ENCODE data around the gene KMT5B.

Gene KMT5B

DNA sequence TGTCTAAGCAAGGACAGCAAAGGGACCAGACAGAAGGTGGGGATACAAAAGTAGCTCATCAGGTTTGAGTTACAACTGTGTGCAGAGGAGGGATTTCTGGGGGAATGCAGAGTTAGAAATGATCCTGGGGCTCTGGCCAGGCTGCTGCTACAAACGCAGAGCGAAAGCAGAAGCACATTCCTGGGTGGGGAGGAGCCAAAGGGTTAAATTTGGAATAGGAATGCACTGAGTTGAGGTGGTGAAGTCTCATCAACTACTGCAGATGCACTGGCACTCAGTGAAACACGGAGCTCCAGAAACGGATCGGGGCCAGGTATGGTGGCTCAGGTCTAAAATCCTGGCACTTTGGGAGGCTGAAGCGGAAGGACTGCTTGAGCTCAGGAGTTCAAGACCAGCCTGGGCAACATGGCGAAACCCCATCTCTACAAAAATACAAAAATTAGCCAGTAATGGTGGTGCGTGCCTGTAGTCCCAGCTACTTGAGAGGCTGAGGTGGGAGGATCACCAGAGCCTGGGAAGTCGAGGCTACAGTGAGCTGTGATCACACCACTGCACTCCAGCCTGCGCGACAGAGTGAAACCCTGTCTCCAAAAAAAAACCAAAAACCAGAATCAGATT, 95.1 kb downstream of the KMT5B start:
- no peaks in the 10 kb centered on the region for H3K4me1 ChIP-seq (ENCODE audit: control insufficient read depth, insufficient read depth, low read length)
- no peak overlapping the region for H3K4me3 ChIP-seq (ENCODE audit: low read depth, low read length)
- peaks cover 0 to 9% of the 10 kb centered on the region in 2 experiments; a peak in 2 of 3 replicates for H3K36me3 ChIP-seq (ENCODE audit: control insufficient read depth in 2 of 2, insufficient read depth in 1 of 2, low read length in 2 of 2)
- CTCF ChIA-PET = no interaction called here
- TF ChIP-seq ZNF433 (tag by site-specific recombination; IDR thresholded peaks at IDR 0.05; ENCODE audit: low read depth) (no peak), ZBTB17 (tag by site-specific recombination; IDR thresholded peaks at IDR 0.05) (0 out of 2 replicates have a peak, but pooled peaks have one; percentile 23)
- no peak overlapping the region for H3K27ac ChIP-seq (ENCODE audit: extremely low read depth, low read depth, low read length)
- POLR2A ChIA-PET = interaction anchor here (1.3 kb wide), 1 partner anchor 10 kb away, joined by 7 read pairs; no protein-coding TSS in a partner anchor
- no peaks in the 10 kb centered on the region for H3K9me3 ChIP-seq (ENCODE audit: control insufficient read depth, insufficient read depth, low read depth, low read length)

- TF ChIP-seq HOXD13 (CRISPR knock-in tag; IDR thresholded peaks at IDR 0.05; ENCODE audit: borderline replicate concordance) = no peak
- TF ChIP-seq ZNF777 (tag by site-specific recombination; IDR thresholded peaks at IDR 0.05; ENCODE audit: borderline replicate concordance) = no peak
- TF ChIP-seq ZNF404 (tag by site-specific recombination; IDR thresholded peaks at IDR 0.05) = no peak
- no peak for TF ChIP-seq HOXC10 (CRISPR knock-in tag; IDR thresholded peaks at IDR 0.05)
- no peak for TF ChIP-seq ZFP69B (tag by site-specific recombination; IDR thresholded peaks at IDR 0.05)
- TF ChIP-seq KLF10 (tag by site-specific recombination; IDR thresholded peaks at IDR 0.05) = no peak
- TF ChIP-seq FEZF1 (tag by site-specific recombination; IDR thresholded peaks at IDR 0.05) = no peak
- TF ChIP-seq ZNF837 (tag by site-specific recombination; IDR thresholded peaks at IDR 0.05) = no peak
- TF ChIP-seq ZNF580 (tag by site-specific recombination; IDR thresholded peaks at IDR 0.05) = no peak
- no peak for TF ChIP-seq RBAK (tag by site-specific recombination; IDR thresholded peaks at IDR 0.05)
- no peak for TF ChIP-seq ZNF530 (tag by site-specific recombination; IDR thresholded peaks at IDR 0.05; ENCODE audit: low read depth)
- TF ChIP-seq, protein P1, sequence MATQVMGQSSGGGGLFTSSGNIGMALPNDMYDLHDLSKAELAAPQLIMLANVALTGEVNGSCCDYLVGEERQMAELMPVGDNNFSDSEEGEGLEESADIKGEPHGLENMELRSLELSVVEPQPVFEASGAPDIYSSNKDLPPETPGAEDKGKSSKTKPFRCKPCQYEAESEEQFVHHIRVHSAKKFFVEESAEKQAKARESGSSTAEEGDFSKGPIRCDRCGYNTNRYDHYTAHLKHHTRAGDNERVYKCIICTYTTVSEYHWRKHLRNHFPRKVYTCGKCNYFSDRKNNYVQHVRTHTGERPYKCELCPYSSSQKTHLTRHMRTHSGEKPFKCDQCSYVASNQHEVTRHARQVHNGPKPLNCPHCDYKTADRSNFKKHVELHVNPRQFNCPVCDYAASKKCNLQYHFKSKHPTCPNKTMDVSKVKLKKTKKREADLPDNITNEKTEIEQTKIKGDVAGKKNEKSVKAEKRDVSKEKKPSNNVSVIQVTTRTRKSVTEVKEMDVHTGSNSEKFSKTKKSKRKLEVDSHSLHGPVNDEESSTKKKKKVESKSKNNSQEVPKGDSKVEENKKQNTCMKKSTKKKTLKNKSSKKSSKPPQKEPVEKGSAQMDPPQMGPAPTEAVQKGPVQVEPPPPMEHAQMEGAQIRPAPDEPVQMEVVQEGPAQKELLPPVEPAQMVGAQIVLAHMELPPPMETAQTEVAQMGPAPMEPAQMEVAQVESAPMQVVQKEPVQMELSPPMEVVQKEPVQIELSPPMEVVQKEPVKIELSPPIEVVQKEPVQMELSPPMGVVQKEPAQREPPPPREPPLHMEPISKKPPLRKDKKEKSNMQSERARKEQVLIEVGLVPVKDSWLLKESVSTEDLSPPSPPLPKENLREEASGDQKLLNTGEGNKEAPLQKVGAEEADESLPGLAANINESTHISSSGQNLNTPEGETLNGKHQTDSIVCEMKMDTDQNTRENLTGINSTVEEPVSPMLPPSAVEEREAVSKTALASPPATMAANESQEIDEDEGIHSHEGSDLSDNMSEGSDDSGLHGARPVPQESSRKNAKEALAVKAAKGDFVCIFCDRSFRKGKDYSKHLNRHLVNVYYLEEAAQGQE (tag by site-specific recombination; IDR thresholded peaks at IDR 0.05) = no peak
- no peak for TF ChIP-seq ZNF426 (tag by site-specific recombination; IDR thresholded peaks at IDR 0.05)
- TF ChIP-seq ZNF266 (tag by site-specific recombination; IDR thresholded peaks at IDR 0.05; ENCODE audit: low read depth) = no peak
- no peak for TF ChIP-seq ZBTB1 (tag by site-specific recombination; IDR thresholded peaks at IDR 0.05)
- no peak for TF ChIP-seq PRDM6 (tag by site-specific recombination; IDR thresholded peaks at IDR 0.05)
- TF ChIP-seq, protein P2, sequence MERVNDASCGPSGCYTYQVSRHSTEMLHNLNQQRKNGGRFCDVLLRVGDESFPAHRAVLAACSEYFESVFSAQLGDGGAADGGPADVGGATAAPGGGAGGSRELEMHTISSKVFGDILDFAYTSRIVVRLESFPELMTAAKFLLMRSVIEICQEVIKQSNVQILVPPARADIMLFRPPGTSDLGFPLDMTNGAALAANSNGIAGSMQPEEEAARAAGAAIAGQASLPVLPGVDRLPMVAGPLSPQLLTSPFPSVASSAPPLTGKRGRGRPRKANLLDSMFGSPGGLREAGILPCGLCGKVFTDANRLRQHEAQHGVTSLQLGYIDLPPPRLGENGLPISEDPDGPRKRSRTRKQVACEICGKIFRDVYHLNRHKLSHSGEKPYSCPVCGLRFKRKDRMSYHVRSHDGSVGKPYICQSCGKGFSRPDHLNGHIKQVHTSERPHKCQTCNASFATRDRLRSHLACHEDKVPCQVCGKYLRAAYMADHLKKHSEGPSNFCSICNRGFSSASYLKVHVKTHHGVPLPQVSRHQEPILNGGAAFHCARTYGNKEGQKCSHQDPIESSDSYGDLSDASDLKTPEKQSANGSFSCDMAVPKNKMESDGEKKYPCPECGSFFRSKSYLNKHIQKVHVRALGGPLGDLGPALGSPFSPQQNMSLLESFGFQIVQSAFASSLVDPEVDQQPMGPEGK (tag by site-specific recombination; IDR thresholded peaks at IDR 0.05) = no peak
- Histone ChIP-seq H3K36me3 (ENCODE audit: control insufficient read depth in 2 of 2, insufficient read depth in 1 of 2, low read length in 2 of 2) (peaks cover 0 to 9% of the 10 kb centered on the region in 2 experiments; a peak in 2 of 3 replicates), H3K4me1 (ENCODE audit: control insufficient read depth, insufficient read depth, low read length) (no peaks in the 10 kb centered on the region), H3K27ac (ENCODE audit: extremely low read depth, low read depth, low read length) (no peak overlapping the region), H3K9me3 (ENCODE audit: control insufficient read depth, insufficient read depth, low read depth, low read length) (no peaks in the 10 kb centered on the region), H3K4me3 (ENCODE audit: low read depth, low read length) (no peak overlapping the region)
- ChIA-PET CTCF (interaction anchor here (0.5 to 0.6 kb wide), 2 partner anchors 16 to 439 kb away, joined by 3 to 4 read pairs; no protein-coding TSS in a partner anchor), POLR2A (no interaction called here)
Observed at GRCh38 chr11:68116974-68117373, 96.1 kb downstream of the KMT5B start.

All from HEK293 (cell line).